Esophagus muscularis mucosa (tissue), 3 donors: ENCODE measurements around the gene ANXA1.

Experiments
- CTCF ChIP-seq, 3 experiments: fragments of 200-600 bp in 2 of 3; fragments of 450-650 bp in 1 of 3; sonication (generic) in 2 of 3; IDR thresholded peaks; one replicate each; pipeline ENCODE4 v1.5.1; 2017 to 2019; ENCODE audit warnings: antibody characterized with exemption in 3 of 3, mild to moderate bottlenecking in 2 of 3, moderate library complexity in 1 of 3
- POLR2A ChIP-seq: fragments of 450-650 bp; IDR thresholded peaks from one replicate; pipeline ENCODE4 v1.6.1; 2017; ENCODE audit warnings: antibody characterized with exemption, moderate library complexity, mild to moderate bottlenecking, low read depth

- TF ChIP-seq POLR2A, result no peak
- no peak for TF ChIP-seq CTCF (IDR thresholded peaks at IDR 0.05)
Observed at GRCh38 chr9:73114058-73114457, 37.6 kb upstream of the ANXA1 start.
